GM18511 (cell line): Measurements from ENCODE around the gene ABHD16A.

ENCODE experiments used
- ATAC-seq: cut with Tn5 transposase; IDR thresholded peaks from one replicate; pipeline ENCODE4 v1.9.1; 2021; ENCODE audit warnings: mild to moderate bottlenecking, moderate library complexity; ENCODE audit not compliant: unreplicated experiment

The ABHD16A gene

DNA sequence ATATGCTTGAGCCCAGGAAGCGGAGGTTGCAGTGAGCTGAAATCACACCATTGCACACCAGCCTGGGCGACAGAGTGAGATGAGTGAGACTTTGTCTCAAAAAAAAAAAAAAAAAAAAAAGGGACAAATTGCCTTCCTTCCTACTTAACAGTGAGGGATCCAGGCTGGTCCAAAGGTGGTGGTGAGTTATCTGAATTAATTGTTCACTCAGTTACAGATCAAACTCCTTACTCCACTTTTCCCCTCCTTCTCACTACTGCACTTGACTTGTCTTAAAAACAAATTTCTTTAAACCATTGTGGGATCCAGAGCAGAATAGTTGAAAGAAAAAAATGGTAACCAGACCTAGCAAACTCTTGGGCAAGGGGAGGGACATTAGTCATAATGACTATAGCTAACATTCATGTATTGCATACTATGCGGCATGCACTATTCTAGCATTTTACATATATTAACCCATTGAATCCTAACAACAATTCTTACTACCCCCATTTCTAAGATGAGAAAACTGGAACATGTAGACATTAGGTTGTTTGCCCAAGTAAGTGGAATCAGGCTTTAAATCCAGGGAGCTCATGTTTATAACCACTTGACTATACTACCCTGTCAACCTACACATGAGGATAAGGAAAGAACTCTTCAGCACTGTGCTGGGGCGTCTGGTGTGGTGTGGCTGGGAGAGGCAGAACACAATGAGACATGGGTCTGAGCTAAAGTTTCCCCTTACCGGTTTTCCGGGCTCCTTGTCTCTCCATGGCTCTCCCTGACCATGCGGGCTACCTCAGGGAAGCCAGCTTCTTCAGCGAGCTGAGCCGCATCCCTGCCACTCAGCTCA is 39.8 kb downstream of the ABHD16A start:
- no peak for ATAC-seq

DNA sequence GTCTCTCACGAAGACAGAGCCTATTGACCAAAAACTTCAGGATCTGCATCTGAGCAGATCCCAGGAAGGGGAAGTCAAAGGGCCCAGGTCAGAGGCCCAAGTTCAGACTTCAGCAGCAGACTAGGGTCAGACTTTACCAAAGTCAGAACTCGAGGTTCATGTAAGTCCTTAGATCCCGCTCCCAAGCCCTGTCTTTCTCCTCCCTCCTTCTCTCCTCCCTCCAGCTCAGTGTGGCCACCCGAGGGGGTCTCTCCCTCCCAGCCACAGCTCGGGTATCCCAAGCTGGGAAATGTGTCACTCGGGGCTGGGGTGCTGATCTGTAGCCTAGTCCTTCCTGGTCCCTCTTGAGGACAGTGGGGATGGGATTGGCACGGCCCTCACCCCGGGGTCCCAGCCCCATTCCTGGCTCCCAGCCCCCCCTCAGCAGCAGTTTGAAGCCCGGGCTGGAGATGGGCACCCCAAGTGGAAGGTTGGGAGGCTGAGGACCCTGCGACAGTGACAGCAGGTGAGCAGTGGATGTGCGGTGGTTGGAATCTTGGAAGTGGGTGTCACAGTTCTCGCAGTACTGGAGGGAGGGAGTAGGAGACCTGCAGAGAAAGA is 40.9 kb downstream of the ABHD16A start:
- ATAC-seq, result no peak

DNA sequence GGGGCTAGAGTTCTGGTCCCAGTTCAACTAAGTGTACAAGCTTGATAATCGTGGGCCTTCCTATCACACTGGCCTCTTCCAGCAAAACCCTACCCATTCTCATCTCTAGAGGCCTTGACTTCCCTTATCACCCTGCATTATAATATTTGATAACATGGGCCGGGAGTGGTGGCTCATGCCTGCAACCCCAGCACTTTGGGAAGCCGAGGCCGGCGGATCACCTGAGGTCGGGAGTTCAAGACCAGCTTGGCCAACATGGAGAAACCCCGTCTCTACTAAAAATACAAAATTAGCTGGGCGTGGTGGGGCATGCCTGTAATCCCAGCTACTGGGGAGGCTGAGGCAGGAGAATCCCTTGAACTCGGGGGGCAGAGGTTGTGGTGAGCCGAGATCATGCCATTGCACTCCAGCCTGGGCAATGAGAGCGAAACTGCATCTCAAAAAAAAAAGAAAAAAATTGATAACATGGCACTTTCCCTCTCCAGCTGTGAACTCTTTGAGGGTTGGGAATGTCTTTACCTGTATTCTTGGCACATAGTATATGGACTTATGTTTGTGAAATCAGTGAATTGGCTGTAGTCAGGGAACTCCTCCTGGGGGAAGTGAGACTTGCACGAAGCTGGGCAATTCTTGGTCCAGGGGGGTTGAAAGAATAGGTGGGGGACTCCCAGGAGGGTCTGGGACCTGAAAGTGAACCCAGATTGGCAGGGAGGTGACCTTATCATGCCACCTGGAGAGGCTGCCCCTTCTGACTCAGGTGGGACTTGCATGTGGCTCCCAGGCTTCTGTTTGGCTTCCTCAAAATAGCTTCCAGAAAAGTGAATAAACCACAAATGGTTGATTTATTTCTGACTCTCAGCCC is 41.6 kb downstream of the ABHD16A start:
- no peak for ATAC-seq

DNA sequence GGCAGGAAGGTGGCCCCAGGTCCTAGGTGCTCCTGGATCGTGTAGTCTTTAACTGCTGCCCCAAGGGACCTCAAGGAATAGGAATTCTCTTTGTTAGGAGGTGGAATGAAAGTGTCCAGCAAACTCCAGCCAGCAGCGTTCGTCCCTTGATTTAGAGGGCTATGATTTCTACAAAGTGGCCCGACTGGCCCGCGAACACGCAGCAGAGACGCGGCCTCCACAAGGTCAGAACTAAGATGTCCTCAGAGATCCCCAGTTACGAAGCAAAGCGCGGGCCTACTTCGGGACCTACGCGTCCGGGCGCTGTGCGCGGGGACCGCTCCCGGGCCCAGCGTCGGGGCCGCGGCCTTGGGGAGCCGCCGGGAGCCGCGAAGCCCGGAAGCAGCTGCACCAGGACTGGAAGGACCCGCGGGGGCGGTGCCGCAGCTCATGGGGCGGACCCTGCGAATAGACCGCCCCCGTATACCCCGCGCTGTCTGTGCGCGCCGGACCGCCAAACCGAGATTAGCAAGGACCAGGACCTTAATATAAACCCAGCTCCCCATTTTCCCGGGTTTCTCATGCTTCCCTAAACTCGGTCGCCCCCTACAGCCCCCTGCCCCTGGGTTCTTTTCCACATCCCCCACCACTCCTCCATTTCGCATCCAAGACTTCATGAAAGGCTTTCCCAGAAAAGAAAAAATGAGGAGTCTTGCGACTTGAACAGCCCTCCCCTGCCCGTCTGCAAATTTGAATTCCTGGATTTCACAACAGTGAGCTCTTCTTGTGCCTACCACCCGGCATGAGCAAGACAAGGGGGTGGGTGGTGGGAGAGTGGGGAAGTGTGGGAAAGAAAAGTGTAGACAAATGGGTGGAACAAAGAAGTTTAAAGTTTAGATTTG is 42.5 kb downstream of the ABHD16A start, which contains the start of gene C6orf47:
C6orf47 (minus strand) TSS at position 398 of the 881 bp plus-strand sequence. CDS start 831 bp downstream, outside the sequence.
- ATAC-seq, result peak; percentile 57

DNA sequence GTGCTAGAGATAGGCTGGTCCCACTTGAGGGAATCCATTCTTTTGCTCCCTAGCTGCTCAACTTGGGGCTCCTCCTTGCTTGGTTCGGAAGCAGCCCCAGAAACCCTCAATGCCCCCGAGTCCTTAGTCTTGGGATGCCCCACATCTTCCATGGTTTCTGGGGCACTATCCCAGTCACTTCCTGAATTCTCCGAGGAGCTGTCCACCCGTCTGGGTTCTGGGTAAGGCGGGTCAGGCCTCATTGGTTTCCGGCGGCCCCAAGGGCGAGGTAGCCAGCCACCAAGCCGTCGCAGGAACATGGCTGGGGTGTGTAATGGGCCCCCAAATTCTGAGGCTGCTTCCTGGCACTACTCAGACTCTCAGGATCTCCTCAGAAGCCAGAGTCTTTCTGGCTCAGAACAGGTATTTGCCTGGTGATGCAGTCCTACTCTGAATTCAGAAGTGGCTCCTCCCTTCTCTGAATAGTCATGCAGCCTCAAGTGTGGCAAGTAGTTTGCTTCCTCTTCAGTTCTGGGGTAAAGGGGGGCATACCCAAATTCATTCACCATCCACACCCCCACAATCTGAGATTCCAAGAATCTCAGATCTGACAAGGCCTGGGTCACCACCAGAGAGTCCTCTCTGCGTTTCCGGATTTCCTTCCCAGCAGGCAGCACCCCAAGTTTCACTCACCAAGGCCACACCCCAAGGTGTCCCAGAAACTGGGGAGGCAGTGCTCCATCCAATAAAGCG is 43.3 kb downstream of the ABHD16A start:
- ATAC-seq, result peak; percentile 22

DNA sequence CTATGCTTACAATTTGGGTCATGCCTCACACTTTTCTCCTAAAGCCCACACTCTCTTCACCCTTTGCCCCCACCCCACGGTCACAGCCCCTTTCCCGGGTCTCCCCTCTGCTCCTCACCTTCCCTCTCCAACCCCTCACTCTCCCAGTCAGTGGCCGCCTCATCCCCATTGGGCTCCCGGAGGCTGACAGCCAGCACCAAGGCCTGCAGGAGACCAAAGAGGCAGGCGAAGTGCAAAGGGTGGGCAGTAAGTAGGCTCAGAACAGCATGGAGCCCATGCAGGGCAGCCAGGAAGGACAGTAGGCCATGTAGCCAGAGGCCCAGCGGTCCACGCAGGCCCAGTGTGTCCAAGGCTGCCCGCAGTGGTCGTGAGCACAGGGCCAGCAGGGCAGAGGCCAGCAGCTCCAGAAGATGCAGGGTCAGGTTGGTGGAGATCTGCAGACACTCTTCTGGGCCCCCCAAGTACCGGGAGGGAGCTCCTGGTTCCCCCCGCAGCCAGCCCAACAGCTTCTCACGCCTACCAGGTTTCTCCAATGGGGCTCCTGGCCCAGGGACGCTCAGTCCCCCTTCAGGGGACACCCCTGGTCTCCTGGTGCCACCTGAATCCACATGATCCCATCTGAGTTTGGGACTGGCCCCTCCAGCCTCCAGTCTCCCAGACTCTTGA is 44.0 kb downstream of the ABHD16A start:
- ATAC-seq, result no peak

DNA sequence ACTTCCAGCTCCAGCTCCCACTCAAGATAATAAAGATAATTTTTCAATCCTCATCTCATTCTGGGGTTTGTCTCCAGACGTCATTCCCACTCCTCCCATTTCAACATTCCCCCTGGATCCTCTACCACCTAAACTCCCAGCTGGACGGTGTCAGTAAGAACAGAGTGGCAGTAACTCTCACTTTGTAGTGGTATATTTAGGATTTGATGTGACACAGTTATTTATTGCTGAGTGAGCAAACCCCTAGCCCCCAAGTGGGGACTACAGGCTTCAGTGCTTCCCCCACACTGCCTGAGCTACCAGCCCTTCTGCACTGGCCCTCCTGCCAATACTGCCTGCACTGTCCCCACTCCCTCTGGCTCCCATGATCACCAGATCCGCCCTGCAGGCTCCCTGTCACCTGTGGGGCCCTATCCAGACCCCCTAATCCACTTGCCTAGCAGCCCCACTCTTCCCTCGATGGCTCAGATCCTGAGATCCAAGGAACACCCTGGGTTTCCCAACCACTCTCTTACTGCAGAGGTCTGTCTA is 44.9 kb downstream of the ABHD16A start:
- ATAC-seq, result no peak

DNA sequence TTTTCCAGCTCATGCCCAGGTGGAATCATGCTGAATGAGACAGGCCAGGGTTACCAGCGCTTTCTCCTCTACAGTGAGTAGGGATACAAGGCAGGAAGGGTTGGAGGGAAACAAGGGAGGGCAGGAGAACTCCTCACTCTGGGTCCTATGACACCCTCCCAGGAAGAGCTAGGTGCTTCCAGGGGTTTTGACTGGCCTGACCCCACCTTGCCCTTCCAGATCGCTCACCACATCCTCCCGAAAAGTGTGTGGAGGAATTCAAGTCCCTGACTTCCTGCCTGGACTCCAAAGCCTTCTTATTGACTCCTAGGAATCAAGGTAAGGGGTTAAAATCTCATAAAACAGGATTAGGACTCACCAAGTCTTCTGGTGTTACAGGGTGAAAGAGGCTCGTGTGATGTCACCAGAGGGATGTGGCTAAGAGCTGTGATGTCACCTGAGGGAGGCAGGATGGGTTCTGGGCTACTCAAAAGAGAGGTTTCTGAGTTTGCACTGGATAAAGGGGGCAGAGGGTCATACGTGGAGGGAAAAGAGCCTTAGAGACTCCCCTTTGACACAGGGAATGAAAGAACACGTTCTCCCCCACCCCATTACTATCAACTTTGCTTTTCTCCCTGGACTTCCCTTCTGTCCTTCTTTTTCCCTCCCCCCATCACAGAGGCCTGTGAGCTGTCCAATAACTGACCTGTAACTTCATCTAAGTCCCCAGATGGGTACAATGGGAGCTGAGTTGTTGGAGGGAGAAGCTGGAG is 45.5 kb downstream of the ABHD16A start:
- ATAC-seq, result no peak

DNA sequence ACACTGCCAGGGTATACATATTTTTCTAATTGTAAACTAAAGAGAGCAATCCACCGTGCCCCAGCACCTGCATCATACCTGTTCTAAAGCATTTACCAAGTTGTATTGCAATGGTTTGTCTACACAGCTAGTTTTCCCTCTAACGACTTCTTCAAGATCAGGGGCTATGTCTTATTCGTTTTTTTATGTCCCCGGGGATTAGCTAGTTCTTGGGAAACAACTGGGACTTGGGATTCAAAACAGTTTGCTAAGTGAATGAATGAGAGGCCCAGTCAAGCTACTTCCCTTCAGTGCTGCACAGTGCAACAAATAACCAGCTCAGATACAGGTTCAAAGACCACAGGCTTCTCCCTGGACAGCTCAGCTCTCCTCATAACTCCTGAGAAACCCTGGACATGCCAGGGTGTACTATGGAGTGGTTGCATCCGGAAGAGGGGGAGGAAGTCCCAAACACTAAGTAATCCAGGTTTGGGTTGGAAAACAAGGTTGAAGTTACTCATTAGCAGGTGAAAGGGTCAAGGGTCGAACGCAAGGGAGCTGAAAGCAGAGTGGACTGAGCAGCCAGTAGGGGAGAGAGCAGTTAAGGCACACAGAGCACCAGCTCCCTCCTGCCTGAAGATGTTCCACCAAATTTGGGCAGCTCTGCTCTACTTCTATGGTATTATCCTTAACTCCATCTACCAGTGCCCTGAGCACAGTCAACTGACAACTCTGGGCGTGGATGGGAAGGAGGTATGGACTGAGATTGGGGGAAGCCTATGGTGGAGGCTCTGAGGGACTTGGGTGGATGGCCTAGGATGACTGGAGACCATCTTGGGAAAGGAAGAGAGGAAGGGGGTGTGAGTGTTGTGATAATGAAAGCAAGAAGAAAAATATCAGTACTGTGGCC is 47.5 kb downstream of the ABHD16A start, which contains the start of gene APOM:
APOM (plus strand) TSS at position 546 of the 889 bp plus-strand sequence; CDS start at position 619, 73 bp downstream.
- ATAC-seq, result no peak

DNA sequence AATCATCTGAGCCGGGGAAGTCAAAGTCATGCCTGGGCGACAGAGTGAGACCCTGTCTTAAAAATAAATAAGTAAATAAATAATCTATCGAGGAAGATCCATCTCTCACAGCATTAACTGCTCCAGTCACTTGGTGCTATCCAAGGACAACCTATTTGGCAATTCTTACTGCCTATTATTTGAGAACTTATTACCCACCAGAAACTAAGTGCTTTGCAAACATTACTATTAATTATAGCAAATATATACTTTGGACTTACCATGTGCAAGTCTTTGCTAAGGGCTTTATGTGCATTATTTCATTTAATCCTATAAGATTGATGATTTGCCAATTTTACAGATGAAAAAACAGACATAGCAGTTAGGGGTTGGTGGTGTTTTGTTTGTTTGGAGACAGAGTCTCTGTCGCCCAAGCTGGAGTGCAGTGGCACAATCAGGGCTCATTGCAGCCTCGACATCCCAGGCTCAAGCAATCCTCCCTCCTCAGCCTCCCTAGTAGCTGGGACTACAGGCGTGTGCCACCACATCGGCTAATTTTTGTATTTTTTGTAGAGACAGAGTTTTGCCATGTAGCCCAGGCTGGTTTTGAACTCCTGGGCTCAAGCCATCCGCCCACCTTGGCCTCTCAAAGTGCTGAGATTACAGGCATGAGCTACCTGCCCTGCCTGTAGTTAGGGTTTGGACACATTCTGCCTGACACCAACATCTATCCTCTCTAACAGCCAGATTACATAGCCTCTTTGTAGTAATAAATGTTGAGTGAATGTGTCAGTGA is 48.4 kb downstream of the ABHD16A start:
- ATAC-seq, result no peak

DNA sequence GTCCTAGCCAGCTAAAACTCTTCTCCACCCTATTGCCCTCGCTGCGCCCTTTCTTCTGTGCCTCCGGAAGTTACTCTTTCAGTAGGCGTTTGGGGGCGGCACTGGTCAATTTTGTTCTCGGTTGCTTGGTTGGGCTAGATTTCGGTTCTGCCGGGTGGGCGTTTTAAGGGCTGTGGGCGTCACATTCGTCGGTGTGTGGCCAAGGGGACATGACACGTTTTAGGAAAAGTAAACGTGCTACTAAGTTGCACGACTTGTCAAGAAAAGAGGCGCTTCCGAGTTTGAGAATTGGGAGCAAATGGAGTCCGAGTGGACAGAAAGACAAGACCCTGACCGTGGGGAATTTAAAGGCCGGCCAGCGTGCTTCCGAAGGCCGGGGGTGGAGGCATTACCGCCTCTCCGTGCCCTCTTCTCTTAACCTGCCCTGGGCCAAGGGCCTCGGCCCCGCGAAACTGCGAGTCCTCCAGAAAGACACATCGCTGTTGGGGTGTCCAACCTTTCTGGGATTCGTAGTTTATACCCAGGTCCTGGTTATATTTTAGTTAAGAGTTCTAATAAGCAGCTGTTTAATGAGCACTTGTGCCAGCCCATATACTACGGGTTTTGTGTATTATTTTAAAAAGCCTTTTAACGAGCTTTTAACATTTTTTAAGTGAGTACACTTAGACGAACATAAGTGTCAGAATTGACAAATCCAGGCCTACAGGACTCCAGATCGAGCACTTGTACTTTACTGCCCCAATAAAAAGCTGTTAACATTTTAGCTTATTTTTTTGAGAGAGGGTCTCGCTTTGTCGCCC is 50.0 kb downstream of the ABHD16A start:
- peak; percentile 75 for ATAC-seq

DNA sequence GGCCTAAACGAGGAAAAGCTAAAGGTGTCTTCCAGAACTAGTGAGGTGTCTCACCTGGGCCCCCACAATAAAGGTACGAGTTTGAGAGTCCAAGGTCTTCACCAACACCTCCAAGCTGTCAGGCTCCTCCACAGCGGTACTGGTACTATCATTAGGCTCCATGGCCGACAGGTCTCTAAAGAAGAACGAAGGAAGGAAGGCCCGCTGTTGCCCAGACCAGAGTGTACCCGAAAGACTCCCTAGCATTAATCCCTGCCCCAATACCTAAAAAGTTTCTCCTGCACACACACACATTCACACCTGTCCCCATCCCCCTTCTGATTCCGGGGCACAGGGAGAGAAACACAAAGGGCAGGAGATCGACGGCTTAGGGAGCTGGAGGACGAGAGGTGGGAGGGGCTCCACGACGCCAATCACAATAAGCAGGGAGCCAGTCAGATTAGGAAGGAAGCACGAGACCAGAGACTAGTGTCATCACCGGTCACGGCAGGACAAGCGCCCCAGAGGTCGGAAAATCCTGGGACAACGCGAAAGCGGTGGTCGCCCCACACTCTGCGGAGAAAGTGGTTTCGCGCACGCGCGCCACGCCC is 51.4 kb downstream of the ABHD16A start:
- ATAC-seq, result peak; percentile 42

DNA sequence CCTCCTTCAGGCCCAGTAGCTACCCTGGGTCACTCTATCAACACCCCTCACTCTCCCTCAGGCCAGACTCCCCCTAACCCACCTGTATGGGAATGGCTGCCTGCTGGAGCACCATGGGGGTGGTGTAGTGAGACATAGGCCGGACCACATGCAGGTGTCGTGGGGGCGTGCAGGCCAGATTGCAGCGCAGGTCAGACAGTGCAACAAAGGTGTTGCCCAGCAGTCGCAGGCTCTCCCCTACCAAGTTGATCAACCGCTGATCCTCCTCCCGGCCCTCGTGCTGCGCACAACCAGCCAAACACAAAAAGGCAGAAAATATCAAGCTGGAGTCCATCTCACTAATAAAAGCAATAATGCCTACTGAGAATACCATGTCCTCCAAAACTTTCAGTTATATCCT is 57.8 kb downstream of the ABHD16A start:
- ATAC-seq, result no peak

DNA sequence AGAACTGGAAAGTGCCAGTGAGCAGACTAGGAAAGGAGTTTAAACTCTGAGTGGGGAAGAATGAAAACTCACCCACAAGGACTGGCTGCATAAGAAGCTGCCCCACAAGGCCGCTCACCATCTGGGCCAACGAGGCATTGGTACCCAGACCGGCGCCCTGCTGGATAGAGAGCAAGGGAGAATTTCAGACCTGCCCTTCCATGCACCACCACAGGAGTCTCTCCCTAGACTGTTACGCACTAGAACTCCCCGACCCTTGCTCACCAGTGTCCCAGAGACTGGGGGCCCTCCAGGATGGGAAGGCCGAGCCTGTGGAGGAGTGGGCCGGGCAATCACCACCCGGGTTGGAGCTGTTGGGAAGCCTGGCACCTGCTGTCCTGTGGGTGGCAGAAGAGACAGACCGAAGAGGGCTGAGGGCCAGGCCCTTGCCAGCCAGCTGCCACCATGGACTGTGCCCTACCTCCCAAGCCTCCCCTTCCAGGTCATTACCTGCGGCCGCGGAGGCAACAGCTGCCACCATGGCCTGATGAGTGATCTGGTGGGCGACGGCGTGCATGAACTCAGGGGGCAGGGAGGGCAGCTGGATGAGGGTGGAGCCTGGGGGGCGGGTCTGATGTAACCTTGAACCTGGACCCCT is 59.2 kb downstream of the ABHD16A start:
- ATAC-seq, result no peak
